A549 treated with DMSO at 1 μM for 4 hours (cell line): ENCODE results near the gene OLFML2B. TPM values are rescaled to one million over a fixed set of nuclear protein-coding genes. Genes with fewer than 3 reads are reported as not detected.

Experiments used
- total RNA-seq: library from RNA; stranded (reverse); fragments of 200-300 nt; extraction: Qiagen RNA extraction; gene quantifications from 5 replicates; pipeline ENCODE4 v1.2.3, GENCODE V29; 2022; ENCODE audit warnings: low read depth

Gene OLFML2B
- total RNA-seq = 0.34 to 0.92 TPM (median 0.52 TPM) in 5 replicates

DNA sequence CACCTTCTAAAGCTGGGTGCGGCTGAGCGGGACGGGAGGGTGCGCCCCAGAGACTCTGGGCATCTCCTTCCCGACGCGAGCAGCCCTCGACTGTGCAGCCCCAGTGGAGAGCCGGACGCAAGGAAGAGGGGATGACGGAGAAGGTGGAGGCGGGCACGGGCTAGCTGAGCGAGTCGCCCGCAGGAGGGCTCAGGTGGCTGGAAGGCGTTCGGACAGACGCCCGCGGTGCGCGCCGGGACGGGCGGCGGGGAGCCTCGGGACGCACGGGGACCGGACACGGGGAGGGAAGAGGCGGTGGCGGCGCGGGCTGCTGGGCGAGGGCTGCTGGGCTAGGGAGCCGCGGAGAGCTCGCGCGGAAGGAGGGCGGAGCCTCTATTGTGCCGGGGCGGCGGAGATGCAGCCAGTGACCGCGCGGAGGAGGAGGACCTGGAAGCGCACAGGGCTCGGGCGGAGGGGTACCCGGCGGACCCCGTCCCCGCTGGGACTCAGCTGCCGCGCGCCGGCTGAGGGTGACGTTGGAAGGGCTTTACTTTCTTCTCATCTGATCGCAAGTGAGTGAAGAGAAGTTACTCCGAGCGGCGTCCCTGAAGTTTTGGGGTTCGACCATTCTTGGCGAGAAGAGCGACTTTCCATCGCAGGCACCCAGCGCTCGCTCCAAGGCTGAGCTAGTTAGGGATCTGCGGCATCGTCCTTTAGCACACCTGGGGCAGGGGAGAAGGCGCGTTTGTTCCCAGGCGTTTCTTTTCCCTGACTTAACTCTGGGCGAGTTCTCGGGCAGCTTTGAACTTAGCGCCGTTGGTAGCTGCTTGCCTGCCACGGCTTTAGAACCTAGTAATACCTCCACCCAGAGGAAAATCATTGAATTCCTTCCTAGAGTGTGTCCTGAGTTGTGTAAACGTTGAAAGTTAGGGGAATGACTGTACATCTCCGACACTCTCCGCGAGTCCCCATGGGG lies at the start of gene OLFML2B:
Gene OLFML2B, minus strand, starts transcription at position 323 of the 955 bp plus-strand sequence. CDS start 439 bp downstream, outside the sequence.

DNA sequence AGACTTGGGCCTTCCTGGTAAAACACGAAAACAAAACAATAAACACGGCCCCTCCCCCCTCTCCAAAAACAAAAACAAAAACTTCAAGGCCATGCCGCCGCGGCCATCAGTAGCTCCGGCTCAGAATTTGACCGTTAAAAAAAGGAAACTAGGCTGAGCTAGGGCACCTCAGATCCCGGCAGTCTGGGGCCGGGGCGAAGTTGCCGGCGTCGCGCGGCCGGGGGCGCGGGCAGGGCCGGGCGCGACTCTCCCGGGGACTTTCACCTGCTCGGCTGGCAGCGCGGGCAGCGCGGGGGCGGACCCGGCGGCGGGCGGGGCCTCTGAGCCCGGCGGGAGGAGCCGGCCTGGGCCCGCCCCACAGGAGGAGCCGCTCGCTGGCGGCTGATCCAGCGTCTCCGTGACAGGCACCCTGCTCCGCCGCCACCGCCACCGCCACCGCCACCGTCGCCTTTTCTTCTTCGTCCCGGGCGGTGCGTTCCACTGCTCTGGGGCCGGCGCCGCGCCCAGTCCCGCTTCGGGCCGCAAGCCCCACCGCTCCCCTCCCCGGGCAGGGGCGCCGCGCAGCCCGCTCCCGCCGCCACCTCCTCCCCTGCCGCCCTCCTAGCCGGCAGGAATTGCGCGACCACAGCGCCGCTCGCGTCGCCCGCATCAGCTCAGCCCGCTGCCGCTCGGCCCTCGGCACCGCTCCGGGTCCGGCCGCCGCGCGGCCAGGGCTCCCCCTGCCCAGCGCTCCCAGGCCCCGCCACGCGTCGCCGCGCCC lies 45.8 kb upstream of the OLFML2B start, which contains the start of gene NOS1AP:
Gene NOS1AP, plus strand, starts transcription at position 358 of the 760 bp plus-strand sequence. CDS start 487 bp downstream, outside the sequence.

Other genes starting within 250 kb of the OLFML2B start
- gene NOS1AP, start 45.8 kb upstream of the OLFML2B start, total RNA-seq = 0.43 to 0.67 TPM (median 0.56 TPM) in 5 replicates